ENCODE data around the gene SIM1.

SIM1 gene

DNA sequence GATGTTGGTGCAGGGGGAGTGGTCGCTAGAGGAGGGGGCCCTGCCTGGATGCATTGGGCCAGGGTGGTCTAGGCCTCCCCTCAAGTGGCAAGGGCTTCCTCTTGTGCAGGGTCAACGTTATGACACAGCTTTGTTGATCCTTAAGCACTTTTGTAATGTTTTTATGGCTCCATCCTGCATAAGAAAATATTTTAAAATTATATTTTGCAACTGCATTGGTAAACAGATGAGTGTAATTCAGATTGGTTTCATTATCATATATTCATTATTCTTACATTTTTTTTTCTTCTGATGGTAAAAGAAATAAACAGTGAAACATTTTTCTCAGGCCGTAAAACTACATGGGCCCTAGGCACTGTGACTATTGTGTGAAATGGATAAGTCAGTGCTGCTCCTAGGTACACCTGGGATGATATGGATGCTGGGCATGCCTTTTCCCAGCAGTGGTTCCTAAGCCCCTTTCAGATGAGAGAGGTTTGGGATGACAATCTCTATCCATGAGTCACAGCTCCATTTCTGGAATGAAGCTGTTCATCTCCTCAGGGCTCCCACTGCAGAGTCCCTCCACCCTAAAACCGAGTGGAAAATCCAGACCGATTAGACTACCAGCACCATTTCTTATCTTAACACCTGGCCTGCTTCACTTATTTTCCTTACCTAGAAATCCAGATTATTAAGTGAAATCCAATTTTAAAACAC, 5.8 kb upstream of the SIM1 start:
- DNase-seq = no peak

- no peak for DNase-seq
These were observed 4.6 kb upstream of the SIM1 start for GRCh38 chr6:100469101-100469859.

- no peak for DNase-seq
These were observed 3.4 kb upstream of the SIM1 start for GRCh38 chr6:100468016-100468622.

GRCh38 chr6:100467129-100468015, 2.7 kb upstream of the SIM1 start:
- DNase-seq = no peak

GRCh38 chr6:100466410-100467128, 1.8 kb upstream of the SIM1 start:
- DNase-seq = no peak

GRCh38 chr6:100465701-100466409, 1.1 kb upstream of the SIM1 start:
- no peak for DNase-seq

DNA sequence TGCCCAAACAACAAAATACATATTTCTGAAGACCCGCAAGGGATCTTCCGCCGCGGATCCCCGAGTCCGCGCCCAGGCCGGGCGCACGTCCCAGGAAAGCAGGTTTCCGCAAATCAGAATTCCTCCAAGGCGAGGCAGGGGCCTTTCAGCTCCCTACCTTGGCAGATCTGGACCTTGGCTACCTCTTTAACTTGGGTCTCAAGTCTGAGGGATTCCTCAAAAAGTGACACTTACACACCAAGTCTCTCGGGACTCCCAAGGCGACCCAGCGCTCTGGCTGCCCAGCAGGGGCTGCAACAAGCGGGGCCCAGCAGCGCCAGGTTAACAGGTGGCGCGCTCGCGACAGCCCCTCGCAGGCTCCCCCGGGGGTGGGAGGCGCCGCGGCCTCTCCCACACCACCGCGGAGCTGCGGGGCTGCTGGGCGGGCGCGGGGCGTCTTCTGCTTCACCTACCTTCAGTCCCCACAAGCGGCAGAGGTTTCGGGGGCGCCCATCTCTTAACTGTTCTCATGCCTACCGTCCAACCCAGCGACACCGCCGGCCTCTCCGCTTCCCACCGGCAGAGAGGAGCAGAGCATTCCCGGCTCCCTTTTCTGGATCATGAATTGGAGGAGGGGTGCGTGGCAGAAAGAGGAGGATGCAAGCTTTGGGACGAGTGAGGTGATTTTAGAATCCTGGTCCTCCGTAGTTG, 414 bp downstream of the SIM1 start:
- DNase-seq = no peak

GRCh38 chr6:100463630-100464161, 1.0 kb downstream of the SIM1 start:
- no peak for DNase-seq

GRCh38 chr6:100462706-100463629, 1.8 kb downstream of the SIM1 start:
- no peak for DNase-seq

DNA sequence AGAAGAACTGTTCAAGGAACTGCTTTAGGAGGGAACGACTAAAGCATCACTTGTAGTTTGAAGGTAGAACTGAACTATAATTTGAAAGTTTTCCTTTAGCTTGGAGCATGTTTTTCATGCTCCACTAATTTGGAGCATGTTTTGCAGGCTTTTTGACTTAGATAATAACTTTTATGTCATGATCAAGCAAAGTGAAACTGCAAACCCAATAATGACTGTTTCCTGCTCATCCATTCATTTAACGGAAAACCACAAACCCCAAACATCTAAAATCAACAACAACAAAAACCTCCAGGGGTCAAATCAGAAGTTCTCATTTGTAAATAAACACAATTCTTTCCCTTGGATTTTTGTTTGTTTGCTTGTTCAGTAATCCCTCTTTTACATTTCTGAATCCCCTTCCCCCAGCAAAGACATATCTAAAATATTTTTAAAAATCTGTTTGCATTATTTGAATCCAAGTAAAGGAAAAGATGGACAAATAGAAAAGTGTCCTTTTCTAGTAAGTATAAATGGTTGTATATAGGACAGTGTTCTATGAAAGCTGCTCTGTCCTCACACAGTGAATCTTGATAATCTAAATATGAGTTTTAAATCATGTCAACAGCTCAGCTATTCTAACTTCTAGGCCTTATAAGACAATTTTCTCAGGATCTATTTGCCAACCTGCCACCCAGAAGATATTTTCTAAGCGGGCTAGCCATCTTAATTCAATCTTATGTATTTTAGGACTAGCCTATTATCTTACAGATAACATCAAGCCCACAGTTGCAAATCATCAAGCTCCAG, 2.6 kb downstream of the SIM1 start:
- DNase-seq = peak; percentile 64

GRCh38 chr6:100461278-100461916, 3.3 kb downstream of the SIM1 start:
- no peak for DNase-seq

- DNase-seq = no peak
These were observed 4.0 kb downstream of the SIM1 start for GRCh38 chr6:100460650-100461204.

DNA sequence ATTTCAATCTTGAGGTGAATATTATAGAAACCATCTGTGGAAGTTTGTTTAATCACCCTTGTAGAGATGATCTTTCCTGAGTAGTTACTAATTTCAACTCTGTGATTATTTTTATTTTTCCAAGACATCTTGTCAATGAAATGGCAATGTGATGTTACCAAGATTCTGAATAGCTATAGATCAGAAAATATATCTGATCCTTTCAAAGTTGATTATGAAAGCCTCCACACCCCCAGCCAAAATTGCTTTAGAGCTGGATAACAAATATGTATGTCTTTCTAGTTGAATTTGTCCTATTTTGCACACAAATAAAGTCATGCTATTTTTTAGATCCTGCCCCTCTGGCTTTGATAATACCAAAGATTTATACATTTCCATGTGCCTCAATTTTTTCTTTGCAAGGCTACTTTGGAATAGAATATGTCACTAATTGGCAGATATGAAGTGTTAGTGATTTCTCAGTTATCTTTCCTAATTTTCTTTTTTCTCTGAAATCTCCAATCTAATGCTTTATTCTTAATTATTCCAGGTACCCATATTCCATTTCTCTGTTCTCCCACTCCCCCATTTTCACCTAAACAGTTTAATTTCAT, 5.0 kb downstream of the SIM1 start:
- no peak for DNase-seq

GRCh38 chr6:100458841-100459591, 5.7 kb downstream of the SIM1 start:
- no peak for DNase-seq

DNA sequence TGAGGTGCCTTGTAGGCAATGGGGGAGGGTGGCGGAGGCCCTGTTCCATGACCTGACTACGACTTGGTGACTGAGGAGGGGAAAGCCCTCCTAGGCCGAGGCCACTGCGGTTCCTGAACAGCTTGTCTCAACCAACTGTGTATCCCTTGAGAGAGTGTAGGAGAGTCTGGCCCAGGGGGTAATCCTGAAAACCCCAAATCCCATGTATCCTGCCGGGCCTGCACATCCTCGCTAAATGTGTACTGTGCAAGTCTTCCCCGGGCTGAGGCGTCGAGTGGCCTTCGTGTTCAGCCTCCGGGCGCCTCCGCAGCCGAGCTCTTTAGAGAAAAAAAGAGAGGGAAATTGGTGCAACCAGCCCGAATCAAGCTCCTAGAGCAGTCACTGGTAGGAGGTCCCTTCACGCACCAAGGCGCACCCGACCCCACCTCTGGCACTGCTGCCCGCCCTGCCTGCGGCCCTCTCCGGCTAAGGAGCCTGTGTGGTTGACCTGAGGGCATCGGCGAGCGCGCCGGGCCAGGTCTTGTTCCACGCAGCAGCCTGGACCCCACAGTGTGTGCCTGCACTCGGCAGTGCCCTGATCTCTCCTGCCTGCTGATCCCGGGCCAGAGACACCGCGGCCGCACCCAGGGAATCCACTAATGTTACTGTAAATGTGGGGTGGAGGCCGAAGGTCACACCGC, 7.3 kb downstream of the SIM1 start:
- no peak for DNase-seq

DNA sequence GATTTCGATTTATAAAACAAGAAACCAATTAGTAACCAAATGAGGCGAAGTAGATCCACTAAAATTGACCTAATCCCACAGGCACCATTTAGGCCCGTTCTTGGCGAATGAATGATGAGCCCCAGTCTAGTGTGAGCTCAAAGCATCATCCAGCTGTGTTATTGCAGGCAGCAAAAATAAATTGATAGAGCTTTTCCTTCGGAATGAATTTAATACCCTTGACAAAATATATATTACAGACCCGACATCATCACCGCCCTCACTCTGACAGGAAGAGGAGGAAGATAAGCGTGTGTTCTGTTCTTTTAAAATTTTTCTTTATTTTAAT, 7.8 kb downstream of the SIM1 start:
- DNase-seq = no peak

Data from activated CD4-positive, alpha-beta T cell treated with anti-CD3 and anti-CD28 coated beads, Interleukin-2, Interleukin-6, amounts not matched to agents 100 ng/mL and 50 ng/mL, durations not matched to agents 16 hours and 8 hours (primary cell).